Panc1 (cell line): ENCODE results near the gene CEP192. TPM values are rescaled to one million over a fixed set of nuclear protein-coding genes. Genes with fewer than 3 reads are reported as not detected.

Experiments used
- ATAC-seq: fragments of 200-7000 bp; cut with Tn5 transposase; 2 replicates; pipeline ENCODE4 v1.9.1; 2020; ENCODE audit warnings: mild to moderate bottlenecking, moderate library complexity
- BruUV-seq: library from RNA; stranded (reverse); fragments of 400-500 nt; replicated peaks from 2 replicates; lab custom pipeline; 2021; lab: Mats Ljungman, UMichigan
- CTCF ChIA-PET: fragments of 300-600 bp; sonication (Branson Sonifier 250); formaldehyde crosslinking; loops from one replicate; lab custom pipeline; 2022; ENCODE audit warnings: antibody characterized with exemption; lab: Charles Lee
- POLR2A ChIA-PET: fragments of 300-600 bp; sonication (Branson Sonifier 250); formaldehyde crosslinking; loops from one replicate; lab custom pipeline; 2022; ENCODE audit warnings: antibody characterized with exemption; lab: Charles Lee
- DNase-seq: peaks from one replicate; pipeline ENCODE4 v3.0.0-alpha.2; 2010; ENCODE audit warnings: low read depth, low spot score
- H3K27ac ChIP-seq: 2 replicates; pipeline ENCODE4 v1.5.1; 2011; ENCODE audit warnings: mild to moderate bottlenecking, low read length, inconsistent platforms
- H3K27me3 ChIP-seq: fragments of 200-500 bp; sonication (Bioruptor generic); 2 replicates; pipeline ENCODE4 v1.6.0; 2014; ENCODE audit warnings: low read length, inconsistent platforms; ENCODE audit not compliant: control insufficient read depth, insufficient read depth
- H3K36me3 ChIP-seq: fragments of 200-500 bp; sonication (Bioruptor generic); 2 replicates; pipeline ENCODE4 v1.5.1; 2014; ENCODE audit warnings: inconsistent platforms, mild to moderate bottlenecking, low read length, moderate library complexity; ENCODE audit not compliant: control insufficient read depth, insufficient read depth
- H3K4me1 ChIP-seq: 2 replicates; pipeline ENCODE4 v1.5.1; 2011; ENCODE audit warnings: inconsistent platforms, mild to moderate bottlenecking, low read length, moderate library complexity; ENCODE audit not compliant: control insufficient read depth, insufficient read depth
- H3K4me3 ChIP-seq, 2 experiments: 2 replicates each; pipeline ENCODE4 v1.5.1; 2011 to 2012; ENCODE audit warnings: low read depth in 2 of 2, low read length in 2 of 2, mild to moderate bottlenecking in 2 of 2, inconsistent platforms in 1 of 2, moderate library complexity in 1 of 2
- H3K9me3 ChIP-seq: fragments of 200-500 bp; sonication (Bioruptor generic); 2 replicates; pipeline ENCODE4 v1.5.1; 2014; ENCODE audit warnings: low read depth, mild to moderate bottlenecking, inconsistent platforms, low read length, moderate library complexity; ENCODE audit not compliant: control insufficient read depth, insufficient read depth
- CTCF ChIP-seq: fragments of 450-650 bp; IDR thresholded peaks from 2 replicates; pipeline ENCODE4 v1.5.1; 2017; ENCODE audit warnings: mild to moderate bottlenecking
- POLR2AphosphoS5 ChIP-seq: IDR thresholded peaks from 2 replicates; pipeline ENCODE4 v1.6.1; 2012; ENCODE audit warnings: mild to moderate bottlenecking, low read depth, low read length, moderate library complexity
- REST ChIP-seq, 2 experiments: IDR thresholded peaks; 2 replicates each; pipeline ENCODE4 v1.6.1; 2011 to 2012; ENCODE audit warnings: low read depth in 2 of 2, control low read depth in 1 of 2, low read length in 1 of 2, mild to moderate bottlenecking in 1 of 2, moderate library complexity in 1 of 2; ENCODE audit not compliant: insufficient read depth in 1 of 2
- SIN3A ChIP-seq: IDR thresholded peaks from 2 replicates; pipeline ENCODE4 v1.6.1; 2012; ENCODE audit warnings: low read depth, mild to moderate bottlenecking, low read length, moderate library complexity, borderline replicate concordance; ENCODE audit not compliant: insufficient read depth
- TCF7L2 ChIP-seq: IDR thresholded peaks from 2 replicates; pipeline ENCODE4 v1.6.1; 2011; ENCODE audit warnings: mild to moderate bottlenecking, low read depth, low read length, inconsistent platforms
- in situ Hi-C: cut with HindIII; loops from 2 replicates; pipeline ENCODE4 v1.10.0; 2016; ENCODE audit warnings: low sequenced_read_pairs, low pct_unique_long_range_greater_than_20kb
- intact Hi-C: fragments of 100-400 bp; cut with micrococcal nuclease; formaldehyde crosslinking; loops from one replicate; pipeline ENCODE4 v1.10.0; 2022; ENCODE audit not compliant: unreplicated experiment
- total RNA-seq: library from RNA; stranded (reverse); gene quantifications from one replicate; pipeline ENCODE4 v1.2.1, GENCODE V29; 2021; ENCODE audit not compliant: unreplicated experiment

CEP192 gene
- total RNA-seq, 1 experiment from 2014 or later: 27.2 TPM

DNA sequence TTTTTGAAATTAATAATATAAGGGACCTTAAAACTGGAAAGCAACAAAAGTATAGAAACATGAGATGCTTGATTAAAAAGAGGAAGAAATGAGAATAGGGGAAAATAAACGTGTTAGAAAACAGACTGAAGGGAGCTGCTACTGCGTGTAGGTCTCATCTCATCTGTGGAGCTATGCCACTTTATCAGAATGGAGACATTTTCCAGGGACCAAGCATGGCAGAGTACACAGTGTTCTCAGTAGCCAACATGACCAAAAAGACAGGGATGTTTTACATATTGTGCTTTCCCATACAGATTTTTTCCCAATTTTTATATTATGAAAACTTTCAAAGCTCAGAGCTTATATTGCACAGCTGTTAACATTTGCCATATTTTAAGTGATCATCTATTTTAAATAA lies 23.1 kb downstream of the CEP192 start:
- ChIA-PET CTCF (no interaction called here), POLR2A (no interaction called here)
- H3K4me1 ChIP-seq: no peaks in the 10 kb centered on the region
- H3K9me3 ChIP-seq: no peaks in the 10 kb centered on the region
- BruUV-seq: no TSS peak
- H3K27ac ChIP-seq: no peak overlapping the region
- intact Hi-C loops (no loop called here), in situ Hi-C loops (no loop called here)
- no peak for TF ChIP-seq CTCF
- TF ChIP-seq SIN3A: no peak
- no peak for TF ChIP-seq POLR2AphosphoS5
- no peak for TF ChIP-seq TCF7L2
- TF ChIP-seq REST (IDR thresholded peaks at IDR 0.05; ENCODE audit: insufficient read depth in 1 of 2, low read depth in 2 of 2, low read length in 1 of 2): no peak
- no peak overlapping the region for H3K4me3 ChIP-seq
- DNase-seq (no peak), ATAC-seq (no peak)
- peaks cover 43% of the 10 kb centered on the region for H3K36me3 ChIP-seq
- H3K27me3 ChIP-seq: no peaks in the 10 kb centered on the region

DNA sequence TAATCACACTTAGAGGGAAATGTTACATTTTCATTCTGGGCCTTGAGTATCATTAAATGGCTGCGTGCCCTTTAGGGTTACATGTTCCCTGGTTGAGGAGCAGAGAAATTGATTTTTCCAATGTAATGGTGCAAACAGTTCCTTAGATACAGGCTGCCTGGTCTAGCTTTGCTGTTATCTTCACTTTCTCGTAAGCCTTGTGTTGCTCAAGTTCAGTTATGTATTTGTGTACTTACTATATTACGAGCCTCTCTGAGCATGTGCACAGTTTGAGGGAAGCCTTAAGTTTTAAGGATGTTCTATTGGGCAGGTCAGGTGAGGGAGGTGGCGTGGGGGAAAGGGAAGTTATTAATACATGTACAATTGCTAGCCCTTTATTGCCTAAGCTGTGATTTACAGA lies 23.7 kb downstream of the CEP192 start:
- DNase-seq (no peak), ATAC-seq (no peak)
- ChIA-PET POLR2A (no interaction called here), CTCF (no interaction called here)
- Histone ChIP-seq H3K27ac (no peak overlapping the region), H3K9me3 (no peaks in the 10 kb centered on the region), H3K36me3 (peaks cover 43% of the 10 kb centered on the region), H3K4me1 (no peaks in the 10 kb centered on the region), H3K27me3 (no peaks in the 10 kb centered on the region), H3K4me3 (no peak overlapping the region)
- TF ChIP-seq POLR2AphosphoS5: no peak
- TF ChIP-seq CTCF: no peak
- TF ChIP-seq REST (IDR thresholded peaks at IDR 0.05; ENCODE audit: insufficient read depth in 1 of 2, low read depth in 2 of 2, low read length in 1 of 2): no peak
- TF ChIP-seq TCF7L2: no peak
- TF ChIP-seq SIN3A: no peak
- intact Hi-C loops: no loop called here
- no TSS peak for BruUV-seq
- in situ Hi-C loops: no loop called here
